Germinal center (tissue), 1 donor: ENCODE data around the gene MACO1.
"Not testable (repeated sequence)": the region's sequence is repeated elsewhere in the genome, so short reads cannot be mapped to it uniquely, and the experiment has no call there.

Source experiments
- DNase-seq: peaks from one replicate; pipeline ENCODE4 v3.0.0; 2012; ENCODE audit warnings: mixed read lengths, low spot score

Gene MACO1

DNA sequence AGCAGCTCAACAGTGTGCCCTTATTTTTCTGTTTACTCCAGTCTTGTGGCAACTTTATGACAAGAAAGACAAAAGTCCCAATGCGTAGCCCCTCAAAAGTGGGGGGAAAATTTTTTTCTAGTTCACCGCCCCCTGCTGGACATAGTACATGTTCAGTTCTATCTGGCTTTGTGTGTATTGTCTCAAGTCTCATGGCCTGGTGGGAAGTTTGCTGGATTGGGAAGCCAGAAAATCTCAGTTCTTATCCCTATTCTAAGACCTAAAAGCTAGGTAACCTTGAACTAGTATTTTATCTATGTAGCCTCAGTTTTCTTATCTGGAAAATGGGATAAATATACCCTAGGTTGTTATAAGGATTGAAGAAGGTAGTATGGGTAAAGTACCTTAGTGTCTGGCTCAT is 56.9 kb downstream of the MACO1 start:
- DNase-seq = peak; percentile 9

DNA sequence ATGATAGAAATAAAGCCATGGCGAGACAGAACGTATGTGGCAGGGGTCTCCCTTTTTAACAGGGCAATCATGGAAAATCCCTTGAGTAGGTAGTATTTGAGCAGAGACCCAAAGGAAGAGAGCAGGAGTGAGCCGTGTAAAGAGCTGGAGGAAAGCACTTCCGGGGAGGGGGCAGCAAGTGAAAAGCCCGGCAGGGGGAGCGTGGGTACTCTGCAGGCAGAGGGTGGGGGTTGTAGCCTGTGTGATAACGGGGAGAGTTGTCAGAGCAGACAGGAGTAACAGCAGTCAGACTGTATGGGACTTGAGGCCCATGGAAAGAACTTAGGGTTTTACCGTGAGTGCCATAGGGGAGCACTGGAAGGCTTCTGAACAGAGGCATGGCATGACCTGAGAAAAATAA is 61.6 kb downstream of the MACO1 start:
- DNase-seq = no peak

DNA sequence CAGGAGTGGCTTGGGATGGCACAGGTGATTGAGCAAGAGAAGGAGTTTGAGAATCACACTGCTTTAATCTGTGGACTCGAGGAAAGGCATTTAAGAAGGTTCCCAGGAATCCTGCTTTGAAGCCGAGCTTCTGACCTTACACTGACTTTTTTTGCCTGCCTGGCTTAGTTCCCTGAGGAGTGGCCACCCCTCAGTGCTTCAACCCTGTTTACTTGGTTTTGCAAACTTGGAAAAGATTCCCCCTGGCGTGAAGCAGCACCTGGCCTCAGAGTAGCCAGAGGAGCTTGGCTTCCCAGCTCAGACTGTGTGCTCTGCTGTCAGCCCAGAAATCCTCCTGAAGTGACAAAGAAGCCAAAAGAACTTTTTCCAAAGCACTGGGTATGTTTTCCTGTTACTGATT is 64.3 kb downstream of the MACO1 start:
- no peak for DNase-seq

DNA sequence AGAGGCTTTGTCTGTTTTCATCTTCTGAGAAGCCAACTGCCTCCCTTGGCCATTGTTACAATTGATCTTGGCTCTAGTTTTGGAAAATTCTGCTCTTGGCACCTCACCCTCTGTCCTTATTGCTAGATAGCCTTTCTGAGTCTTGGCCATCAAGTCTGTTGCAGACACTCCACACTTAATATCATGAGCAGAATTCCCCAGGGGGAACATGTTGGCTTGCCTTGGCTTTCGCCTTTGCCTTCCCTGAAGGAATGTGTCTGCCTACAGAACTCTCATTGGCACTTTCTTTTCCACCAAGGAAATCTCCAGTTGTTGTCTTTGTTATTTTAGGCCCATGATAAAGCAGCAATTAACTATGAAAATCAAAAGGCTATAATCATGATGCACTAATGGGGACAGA is 70.0 kb downstream of the MACO1 start:
- no peak for DNase-seq

DNA sequence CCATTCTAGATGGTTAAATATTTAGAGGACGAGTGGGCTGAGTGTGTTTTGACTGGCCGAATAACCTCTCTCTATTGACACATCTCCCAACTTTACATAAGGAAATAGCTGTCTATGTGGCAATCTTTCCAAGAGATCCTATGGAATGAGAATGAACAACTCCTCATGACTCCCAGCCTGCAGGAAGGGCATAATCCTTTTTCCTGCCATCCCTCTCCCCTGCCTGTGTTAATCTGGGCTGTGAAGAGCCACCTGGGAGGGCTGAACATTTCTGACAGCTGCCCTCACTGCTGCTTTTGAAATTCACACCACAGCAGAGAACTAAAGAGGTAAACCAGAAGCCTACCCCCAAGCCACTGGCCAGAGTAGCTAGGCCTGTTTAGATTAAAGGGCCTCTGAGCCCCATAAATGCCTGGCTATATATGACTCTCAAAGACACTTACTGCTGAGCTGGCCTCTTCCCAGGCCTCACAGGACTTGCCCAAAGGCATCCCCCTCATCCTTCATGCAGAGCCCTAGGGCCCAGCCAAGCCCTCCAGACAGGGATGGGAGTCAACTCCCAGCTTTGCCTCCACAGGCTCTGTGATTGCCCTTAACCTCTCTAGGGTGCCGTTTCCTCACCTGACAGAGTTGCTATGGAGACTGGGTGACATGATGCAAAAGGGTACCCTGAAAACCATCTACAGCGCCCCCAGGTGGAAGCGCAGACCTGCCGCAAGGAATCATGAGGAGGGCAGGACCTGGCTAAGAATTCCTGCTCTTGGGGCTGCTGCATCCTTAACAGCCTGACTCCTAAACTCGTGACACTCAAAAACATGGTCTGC is 70.8 kb downstream of the MACO1 start:
- no peak for DNase-seq

DNA sequence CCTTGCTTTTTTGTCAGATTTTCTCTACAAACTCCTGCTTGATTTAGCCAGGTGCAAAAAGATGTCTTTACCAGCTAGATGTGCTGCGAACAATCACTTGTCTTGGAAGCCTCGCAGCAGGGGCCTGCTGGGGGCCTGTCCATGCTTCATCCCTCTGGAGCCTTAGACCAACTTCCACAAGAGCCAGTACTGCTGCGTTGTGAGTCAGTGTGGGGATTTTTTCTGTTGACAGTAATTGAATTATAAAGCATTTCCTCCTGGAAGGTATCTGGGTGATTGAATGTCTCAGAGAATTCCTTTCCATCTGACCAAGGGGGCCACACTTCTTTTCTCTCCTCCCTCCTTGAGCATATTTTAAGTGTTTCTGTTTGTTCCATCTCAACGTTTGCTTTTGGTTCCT is 72.3 kb downstream of the MACO1 start:
- no peak for DNase-seq

DNA sequence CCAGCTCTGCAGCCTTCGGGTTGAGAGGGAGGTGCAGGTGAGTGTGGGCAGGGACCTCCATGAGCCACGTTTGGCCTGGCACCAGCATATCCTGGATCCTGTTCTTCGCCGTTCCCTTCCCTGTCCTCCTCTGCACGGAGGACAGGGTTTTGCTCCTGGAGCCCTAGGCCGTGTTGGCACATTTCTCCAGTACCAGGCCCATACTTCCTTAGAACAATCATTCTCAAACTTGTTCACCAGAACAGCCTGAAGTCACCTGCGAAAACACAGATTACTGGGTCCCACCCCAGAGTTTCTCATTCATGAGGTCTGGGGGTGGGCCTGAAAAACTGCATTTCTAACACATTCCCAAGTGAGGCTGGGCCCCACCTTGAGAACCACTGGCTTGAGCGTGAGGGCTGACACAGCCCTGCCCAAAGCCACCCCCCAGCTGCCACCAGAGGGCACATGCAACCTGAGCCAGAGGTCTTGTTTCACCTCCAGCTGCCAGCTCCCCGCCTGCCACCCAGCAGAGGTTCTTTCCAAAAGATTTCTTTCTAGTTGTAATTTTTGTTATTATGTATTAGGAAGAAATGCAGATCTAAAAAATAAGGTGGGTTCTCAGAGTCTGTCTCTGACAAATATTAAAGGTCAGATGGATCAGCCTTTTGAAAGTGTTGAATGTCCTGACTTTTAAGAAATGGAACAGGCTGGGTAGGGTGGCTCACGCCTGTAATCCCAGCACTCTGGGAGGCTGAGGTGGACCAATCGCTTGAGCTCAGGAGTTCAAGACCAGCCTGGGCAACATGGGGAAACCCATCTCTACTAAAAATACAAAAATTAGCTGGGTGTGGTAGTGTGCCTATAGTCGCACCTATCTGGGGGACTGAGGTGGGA is 73.1 kb downstream of the MACO1 start:
- peak; percentile 42 for DNase-seq

DNA sequence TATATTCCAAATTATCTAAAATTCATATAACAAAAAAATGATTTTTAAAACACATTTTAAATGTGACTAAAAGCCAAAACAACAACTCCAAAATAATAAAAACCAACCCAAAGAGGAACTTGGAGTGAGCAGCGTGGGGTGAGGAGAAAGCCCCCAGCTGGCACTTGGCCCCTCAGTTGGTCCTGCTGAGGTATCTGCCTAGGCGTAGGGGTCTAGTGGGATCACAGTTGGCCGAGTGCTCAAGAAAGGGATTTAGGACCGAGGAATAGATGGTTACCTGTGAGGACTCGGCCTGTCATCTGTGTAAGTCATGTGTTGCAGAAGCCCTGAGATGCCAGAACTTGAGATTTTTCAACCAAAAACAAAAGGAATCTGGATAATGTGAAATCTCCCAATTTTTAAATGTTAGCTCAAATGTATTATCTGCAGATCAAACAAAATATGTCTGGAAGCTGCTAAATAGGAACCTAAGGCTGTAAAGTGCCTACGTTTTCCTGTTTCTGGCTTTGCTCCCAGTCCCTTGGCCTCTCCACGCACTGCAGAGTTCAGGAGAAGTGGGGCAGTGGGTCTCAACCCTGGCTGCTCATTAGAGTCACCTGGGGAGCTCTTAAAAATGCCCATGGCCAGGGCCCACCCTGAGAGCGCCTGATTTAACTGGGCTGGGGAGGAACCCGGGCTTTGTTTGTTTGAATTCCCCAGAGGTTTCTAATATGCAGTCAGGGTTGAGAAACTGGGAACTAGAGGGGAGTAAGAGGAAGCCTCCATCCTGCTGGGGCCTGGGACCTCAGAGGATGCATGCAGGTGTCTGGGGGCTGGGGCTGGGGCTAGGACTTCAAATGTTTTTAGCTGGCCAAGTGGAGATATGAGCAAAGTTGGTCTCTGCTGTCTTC is 74.3 kb downstream of the MACO1 start:
- no peak for DNase-seq

DNA sequence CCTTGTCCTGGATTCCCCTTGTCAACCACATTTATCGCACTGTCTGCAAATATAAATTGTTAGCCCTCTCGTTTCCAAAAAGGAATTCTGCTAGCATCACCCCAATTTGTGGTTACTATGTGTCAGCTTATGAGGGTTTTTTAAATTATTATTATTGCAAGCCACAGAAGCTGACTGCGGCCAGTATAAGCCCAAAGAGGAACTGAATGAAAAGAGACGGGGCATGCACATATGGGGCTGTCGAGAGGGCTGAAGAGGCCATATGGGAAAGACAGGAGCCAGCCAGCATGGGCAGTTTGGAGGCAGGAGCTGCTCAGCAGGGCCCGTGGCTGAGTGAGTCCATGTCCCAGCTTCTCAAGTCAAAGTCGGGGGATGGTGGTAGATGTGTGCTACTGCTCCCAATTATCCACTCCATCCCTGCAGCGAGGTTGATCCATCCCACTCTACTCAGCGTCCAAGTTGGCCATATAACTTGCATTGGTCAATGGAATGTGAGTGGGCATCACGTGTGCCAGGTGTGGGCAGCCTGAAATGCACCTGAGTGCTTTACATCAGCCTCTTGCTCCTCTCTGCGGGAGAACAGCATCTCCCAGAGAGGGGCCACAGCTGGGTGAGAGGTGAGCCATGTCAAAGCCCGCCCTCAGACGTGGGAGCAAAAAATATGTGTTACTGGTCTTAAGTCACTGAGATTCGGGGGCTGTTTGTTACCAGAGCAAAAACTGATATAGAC is 75.1 kb downstream of the MACO1 start:
- no peak for DNase-seq

DNA sequence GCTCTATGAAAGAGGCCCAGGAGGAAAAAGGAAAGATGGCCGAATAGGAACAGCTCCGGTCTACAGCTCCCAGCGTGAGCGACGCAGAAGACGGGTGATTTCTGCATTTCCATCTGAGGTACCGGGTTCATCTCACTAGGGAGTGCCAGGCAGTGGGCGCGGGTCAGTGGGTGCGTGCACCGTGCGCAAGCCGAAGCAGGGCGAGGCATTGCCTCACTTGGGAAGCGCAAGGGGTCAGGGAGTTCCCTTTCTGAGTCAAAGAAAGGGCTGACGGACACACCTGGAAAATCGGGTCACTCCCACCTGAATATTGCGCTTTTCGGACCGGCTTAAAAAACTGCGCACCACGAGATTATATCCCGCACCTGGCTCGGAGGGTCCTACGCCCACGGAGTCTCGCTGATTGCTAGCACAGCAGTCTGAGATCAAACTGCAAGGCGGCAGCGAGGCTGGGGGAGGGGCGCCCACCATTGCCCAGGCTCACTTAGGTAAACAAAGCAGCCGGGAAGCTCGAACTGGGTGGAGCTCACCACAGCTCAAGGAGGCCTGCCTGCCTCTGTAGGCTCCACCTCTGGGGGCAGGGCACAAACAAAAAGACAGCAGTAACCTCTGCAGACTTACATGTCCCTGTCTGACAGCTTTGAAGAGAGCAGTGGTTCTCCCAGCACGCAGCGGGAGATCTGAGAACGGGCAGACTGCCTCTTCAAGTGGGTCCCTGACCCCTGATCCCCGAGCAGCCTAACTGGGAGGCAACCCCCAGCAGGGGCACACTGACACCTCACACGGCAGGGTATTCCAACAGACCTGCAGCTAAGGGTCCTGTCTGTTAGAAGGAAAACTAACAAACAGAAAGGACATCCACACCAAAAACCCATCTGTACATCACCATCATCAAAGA is 76.1 kb downstream of the MACO1 start:
- DNase-seq = not testable (repeated sequence)

DNA sequence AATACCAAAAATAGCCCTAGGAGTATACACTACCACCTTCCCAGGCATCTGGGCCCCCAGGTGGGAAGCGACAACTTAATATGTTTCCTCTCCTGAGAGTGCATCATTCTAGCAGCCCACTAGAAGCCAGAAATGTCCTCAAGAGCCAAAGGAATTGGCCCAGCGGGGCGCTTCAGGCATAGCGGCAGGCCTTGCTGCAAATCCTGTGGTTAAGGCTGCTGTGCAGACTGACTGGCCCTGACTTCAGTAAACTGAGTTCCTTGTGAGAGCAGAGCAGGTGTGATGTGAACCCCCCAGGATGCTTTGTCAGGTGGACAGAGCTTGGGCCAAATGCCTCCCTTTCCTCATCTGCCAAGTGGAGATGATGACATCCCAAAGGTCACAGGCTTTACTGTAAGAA is 83.0 kb downstream of the MACO1 start:
- no peak for DNase-seq

DNA sequence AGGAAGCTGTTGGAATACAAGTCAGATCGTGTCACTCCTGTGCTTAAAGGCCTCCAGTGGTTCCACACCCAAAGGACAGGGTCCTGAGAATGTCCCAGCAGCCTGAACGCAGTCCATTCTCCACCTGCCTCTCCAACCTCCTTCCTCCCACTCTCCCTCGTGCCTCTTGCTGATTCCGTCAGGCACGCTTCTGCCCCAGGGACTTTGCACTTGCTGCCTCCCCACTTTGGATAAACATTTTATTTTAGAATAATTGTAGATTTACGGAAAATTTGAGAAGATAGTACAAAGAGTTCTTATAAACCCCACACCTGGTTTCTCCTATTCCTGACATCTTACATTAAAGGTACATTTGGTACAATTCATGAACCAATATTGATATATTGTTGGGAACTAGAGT is 84.3 kb downstream of the MACO1 start:
- no peak for DNase-seq

DNA sequence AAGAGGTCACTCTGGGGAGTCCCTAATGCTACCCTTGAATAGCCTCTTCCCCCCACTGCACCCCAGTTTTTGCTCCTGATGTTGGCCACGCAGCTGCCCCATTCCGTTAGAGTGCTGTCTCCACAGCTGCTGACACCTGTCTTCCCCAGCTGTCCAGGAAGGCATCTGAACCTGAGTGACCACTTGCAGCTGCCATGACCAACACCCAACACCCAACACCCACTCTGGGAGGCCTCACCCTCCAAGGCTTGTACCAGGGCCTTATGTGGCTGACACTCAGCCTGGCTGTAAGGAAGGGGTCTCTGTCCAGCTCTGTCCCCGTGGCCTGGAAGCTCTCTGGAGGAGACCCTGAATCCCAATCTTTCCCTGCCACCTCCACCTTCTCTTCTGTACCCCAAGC is 86.0 kb downstream of the MACO1 start:
- no peak for DNase-seq

DNA sequence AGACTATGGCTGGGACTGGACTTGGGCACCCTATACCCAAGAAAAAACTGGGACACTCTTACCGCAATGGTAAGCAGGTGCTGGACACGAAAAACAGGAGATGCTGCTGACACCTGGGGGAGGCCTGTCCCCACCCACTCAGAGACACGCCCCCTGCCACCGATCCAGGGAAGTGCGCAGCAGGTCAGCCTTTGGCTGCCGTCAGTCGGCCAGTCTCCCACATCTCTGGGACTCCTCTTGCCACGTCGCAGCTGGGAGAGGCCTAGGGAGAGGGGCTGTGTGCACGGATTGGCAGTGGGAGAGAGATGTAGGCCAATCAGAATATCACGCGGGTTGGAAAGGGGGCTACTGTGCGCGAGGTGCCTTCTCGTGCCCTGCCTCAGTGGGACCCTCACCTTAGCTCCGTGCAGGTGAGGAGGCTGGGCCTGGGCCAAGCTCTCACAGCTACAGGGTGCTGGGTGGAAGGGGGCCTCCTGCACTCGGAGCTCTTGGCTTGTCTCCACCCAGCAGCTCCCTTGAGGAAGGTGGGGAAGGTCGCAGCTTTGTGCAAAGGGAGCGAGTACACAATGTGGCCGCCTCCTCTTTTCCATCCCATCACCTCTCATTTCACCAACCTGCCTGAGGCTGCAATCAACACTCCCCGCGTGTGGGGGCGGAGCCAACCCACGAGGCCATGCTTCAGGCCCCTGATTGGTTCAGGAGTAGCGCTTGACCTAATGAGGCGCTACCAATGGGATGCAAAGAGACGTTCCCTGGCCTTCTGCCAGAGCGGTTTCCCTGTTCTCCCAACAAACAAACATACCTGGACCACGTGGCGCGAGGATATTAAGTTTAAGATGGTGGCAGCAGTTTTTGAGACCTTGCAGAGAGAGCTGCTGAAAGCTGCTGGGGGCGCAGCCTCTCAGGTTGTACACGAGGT is 87.0 kb downstream of the MACO1 start:
- DNase-seq = no peak

DNA sequence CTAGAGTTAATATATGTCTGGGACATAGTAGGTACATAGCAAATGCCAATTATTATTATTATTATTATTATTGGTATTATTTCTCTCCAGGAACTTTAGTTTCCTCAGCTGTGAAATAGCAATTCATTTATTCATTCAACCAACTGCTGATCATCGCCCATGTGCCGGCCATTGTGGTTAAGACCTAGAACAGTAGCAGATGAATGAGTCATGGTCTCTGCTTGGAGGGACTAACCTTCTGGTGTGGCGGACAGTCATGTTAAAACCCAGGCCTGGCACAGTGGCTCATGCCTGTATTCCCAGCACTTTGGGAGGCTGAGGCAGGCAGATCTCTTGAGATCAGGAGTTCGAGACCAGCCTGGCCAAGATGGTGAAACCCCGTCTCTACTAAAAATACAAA is 88.9 kb downstream of the MACO1 start:
- no peak for DNase-seq

DNA sequence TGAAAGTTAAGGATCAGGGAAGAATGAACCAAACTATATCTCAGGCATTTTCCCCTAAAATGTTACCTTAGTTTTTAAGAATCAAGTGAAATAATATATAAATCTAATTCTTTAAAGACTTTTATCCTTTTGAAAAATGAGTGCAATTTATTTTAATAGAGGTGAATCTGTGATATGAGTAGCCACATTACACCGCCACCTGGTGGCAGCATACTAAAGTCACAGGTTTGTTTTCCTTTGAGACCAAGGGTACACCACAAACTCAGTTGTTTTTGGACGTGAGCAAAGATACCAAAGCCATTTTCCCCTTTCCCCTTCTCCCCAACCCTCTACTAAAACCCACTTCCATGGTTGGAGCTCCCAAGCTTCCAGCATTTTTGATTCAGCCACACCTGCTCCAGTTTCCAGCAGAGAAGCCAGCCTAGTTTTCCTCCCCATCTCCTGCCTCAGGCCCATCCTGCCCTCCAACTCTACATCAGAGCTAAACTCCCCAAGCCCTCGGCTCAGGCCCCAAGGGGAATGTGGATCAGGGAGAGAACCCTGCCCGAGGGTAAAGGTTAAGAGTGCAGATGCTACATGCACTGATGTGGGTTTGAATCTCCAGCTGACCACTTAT is 89.9 kb downstream of the MACO1 start:
- peak; percentile 68 for DNase-seq

DNA sequence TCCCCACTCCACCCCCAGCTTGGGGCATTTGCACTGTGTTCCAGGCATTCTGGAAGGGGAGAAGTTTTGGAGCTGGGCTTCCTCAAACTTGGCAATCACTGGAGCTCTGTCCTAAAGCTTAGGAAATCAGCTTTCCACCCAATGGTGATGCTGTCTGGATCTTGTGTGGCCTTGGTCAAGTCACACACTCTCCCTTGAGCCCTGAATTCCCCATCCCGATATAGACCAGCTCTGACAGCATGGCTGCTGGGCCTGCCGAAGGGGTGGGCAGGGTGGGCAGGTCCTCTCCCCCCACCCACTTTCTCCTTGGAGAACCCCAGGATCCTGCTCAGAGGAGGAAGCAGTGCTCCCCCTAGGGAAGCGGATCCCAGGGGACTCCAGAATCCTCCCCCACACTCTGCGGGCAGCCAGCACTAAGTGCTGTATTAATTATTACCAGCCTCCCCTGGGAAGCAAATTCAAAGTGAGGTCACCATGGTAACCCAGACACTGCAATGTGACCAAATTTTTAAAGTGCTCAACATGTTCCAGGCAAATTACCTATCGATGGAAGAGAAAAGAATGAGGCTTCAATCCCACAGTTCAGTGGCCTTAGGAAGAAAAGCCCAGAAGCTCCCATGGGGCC is 91.4 kb downstream of the MACO1 start:
- DNase-seq = no peak

DNA sequence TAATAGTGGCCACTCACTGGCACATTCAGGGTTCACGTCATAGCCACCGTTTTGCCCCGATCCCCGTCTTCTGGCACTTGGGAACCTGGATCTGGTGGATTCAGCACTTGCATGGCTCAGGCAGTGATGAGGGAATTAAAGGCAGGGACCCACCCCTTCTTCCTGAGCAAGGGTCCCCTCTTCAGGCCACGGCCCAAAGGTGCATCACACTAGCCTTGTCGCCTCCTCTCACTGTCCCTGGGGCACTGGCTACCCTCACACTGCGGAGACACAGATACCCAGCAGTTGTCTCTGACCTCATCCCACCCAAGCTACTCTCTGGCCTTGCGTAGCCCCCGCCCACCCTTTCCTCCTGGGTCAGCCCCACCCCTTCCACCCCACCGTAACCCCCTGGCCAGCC is 92.8 kb downstream of the MACO1 start:
- no peak for DNase-seq
